ENCODE data around the gene RTTN. TPM values are rescaled to one million over a fixed set of nuclear protein-coding genes. Genes with fewer than 3 reads are reported as not detected.
"Not testable (repeated sequence)": the region's sequence is repeated elsewhere in the genome, so short reads cannot be mapped to it uniquely, and the experiment has no call there.

RTTN gene
- total RNA-seq, 6 experiments from 2014 or later: 7.7 to 15.9 (median 11.7) TPM

- Mint-ChIP-seq H3K4me1 (ENCODE audit: low read depth) (peaks cover 8% of the 10 kb centered on the region; the same call in 1 of the 2 replicates), H3K27me3 (ENCODE audit: insufficient read depth) (peaks cover 7% of the 10 kb centered on the region), H3K9me3 (no peaks in the 10 kb centered on the region), H3K4me3 (no peak overlapping the region), H3K27ac (no peak overlapping the region), H3K36me3 (ENCODE audit: low read depth) (no peaks in the 10 kb centered on the region)
- TF ChIP-seq, protein P1, sequence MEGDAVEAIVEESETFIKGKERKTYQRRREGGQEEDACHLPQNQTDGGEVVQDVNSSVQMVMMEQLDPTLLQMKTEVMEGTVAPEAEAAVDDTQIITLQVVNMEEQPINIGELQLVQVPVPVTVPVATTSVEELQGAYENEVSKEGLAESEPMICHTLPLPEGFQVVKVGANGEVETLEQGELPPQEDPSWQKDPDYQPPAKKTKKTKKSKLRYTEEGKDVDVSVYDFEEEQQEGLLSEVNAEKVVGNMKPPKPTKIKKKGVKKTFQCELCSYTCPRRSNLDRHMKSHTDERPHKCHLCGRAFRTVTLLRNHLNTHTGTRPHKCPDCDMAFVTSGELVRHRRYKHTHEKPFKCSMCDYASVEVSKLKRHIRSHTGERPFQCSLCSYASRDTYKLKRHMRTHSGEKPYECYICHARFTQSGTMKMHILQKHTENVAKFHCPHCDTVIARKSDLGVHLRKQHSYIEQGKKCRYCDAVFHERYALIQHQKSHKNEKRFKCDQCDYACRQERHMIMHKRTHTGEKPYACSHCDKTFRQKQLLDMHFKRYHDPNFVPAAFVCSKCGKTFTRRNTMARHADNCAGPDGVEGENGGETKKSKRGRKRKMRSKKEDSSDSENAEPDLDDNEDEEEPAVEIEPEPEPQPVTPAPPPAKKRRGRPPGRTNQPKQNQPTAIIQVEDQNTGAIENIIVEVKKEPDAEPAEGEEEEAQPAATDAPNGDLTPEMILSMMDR (IDR thresholded peaks at IDR 0.05): no peak
- no peak for DNase-seq
These were observed 37.8 kb upstream of the RTTN start for GRCh38 chr18:70243131-70243929.

GRCh38 chr18:70236921-70237320 lies 31.4 kb upstream of the RTTN start:
- H3K4me3 Mint-ChIP-seq; H3K36me3 Mint-ChIP-seq (ENCODE audit: low read depth); H3K27ac Mint-ChIP-seq; H3K9me3 Mint-ChIP-seq; H3K4me1 Mint-ChIP-seq (ENCODE audit: low read depth); DNase-seq: not testable (repeated sequence)
- peaks cover 12% of the 10 kb centered on the region for H3K27me3 Mint-ChIP-seq (ENCODE audit: insufficient read depth)

DNA sequence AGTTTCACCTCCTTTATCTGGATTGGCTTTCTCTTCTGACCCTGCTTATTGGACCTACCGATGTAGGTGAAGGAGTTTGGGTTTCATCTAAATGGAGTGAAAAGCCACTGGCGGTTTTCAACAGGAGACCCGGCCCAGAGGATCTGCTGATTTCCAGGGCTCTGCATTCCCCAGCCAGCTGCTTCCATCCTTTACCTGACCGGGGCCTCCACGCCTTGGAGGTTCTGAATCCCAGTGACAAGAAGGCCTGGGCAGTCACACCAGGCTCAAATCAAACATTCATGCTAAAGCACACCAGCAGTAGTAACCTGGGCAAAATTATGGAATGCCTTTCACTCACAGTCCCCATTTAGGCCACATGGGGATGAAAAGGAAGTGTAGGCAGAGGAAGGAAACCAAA lies 30.0 kb upstream of the RTTN start:
- no peaks in the 10 kb centered on the region for H3K9me3 Mint-ChIP-seq

GRCh38 chr18:70234667-70235459 lies 29.4 kb upstream of the RTTN start:
- DNase-seq: no peak
- Mint-ChIP-seq H3K9me3 (no peaks in the 10 kb centered on the region), H3K4me1 (ENCODE audit: low read depth) (no peaks in the 10 kb centered on the region), H3K27ac (no peak overlapping the region), H3K4me3 (no peak overlapping the region), H3K36me3 (ENCODE audit: low read depth) (no peaks in the 10 kb centered on the region), H3K27me3 (ENCODE audit: insufficient read depth) (peaks cover 12% of the 10 kb centered on the region)
- TF ChIP-seq, protein P1 (IDR thresholded peaks at IDR 0.05): no peak

More for the DNA sequence above, 30.0 kb upstream of the RTTN start:
- Mint-ChIP-seq H3K4me1 (ENCODE audit: low read depth) (no peaks in the 10 kb centered on the region), H3K4me3 (no peak overlapping the region), H3K36me3 (ENCODE audit: low read depth) (no peaks in the 10 kb centered on the region), H3K27ac (no peak overlapping the region), H3K27me3 (ENCODE audit: insufficient read depth) (peaks cover 12% of the 10 kb centered on the region)
- TF ChIP-seq, protein P1 (IDR thresholded peaks at IDR 0.05): no peak
- no peak for DNase-seq

- no peak overlapping the region for H3K4me3 Mint-ChIP-seq
- TF ChIP-seq, protein P1 (IDR thresholded peaks at IDR 0.05): no peak
- no peak overlapping the region for H3K27ac Mint-ChIP-seq
- H3K36me3 Mint-ChIP-seq (ENCODE audit: low read depth): no peaks in the 10 kb centered on the region
- H3K9me3 Mint-ChIP-seq: no peaks in the 10 kb centered on the region
- H3K4me1 Mint-ChIP-seq (ENCODE audit: low read depth): no peaks in the 10 kb centered on the region
- H3K27me3 Mint-ChIP-seq (ENCODE audit: insufficient read depth): peaks cover 11% of the 10 kb centered on the region
- no peak for DNase-seq
These were observed 28.5 kb upstream of the RTTN start for GRCh38 chr18:70233974-70234373.

DNA sequence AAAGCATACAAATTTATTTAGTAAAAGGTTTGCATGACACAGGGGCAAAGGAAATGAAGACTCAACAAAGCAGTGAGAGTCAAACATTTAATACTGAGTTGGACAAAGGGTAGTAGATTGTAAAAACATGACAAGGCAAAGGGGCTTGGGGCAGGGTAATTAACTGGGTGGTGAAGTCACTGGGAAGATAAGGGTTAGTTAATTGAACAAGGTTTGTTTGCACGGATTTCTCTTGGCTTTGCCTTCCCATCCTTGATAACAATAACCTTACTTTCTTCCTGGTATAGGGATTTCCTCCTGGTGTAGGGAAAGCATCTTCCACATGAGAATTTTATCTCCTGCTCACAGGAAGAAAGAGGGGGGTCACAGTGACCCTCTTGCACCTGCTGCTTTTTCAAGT lies 26.8 kb upstream of the RTTN start:
- Mint-ChIP-seq H3K36me3 (ENCODE audit: low read depth) (peaks cover 12% of the 10 kb centered on the region), H3K4me3 (no peak overlapping the region), H3K27ac (no peak overlapping the region), H3K27me3 (ENCODE audit: insufficient read depth) (peaks cover 5% of the 10 kb centered on the region), H3K4me1 (ENCODE audit: low read depth) (no peaks in the 10 kb centered on the region), H3K9me3 (peaks cover 14% of the 10 kb centered on the region)
- DNase-seq: no peak
- TF ChIP-seq, protein P1 (IDR thresholded peaks at IDR 0.05): no peak

Measured in HFFc6 (cell line).